Caki2 (cell line): ENCODE measurements around the gene FNBP1. TPM values are rescaled to one million over a fixed set of nuclear protein-coding genes. Genes with fewer than 3 reads are reported as not detected.

ENCODE experiments used
- total RNA-seq: library from RNA; depleted of rRNA; stranded (reverse); fragments of >200 nt; shearing (Covaris generic); gene quantifications from 2 replicates; pipeline ENCODE4 v1.2.3, GENCODE V29; 2014; ENCODE audit warnings: low replicate concordance; rRNA removed

The FNBP1 gene
- total RNA-seq, 1 experiment from 2014 or later = 103 TPM

Other genes starting within 250 kb of the FNBP1 start
- 19.3 and 63.0 TPM in 2 replicates for gene TOR1B, start 240.0 kb downstream of the FNBP1 start, total RNA-seq
- gene TOR1A, start 219.1 kb downstream of the FNBP1 start, total RNA-seq = 31.2 and 38.7 TPM in 2 replicates
- 34.7 and 37.9 TPM in 2 replicates for gene C9orf78, start 207.9 kb downstream of the FNBP1 start, total RNA-seq
- gene USP20, start 207.7 kb downstream of the FNBP1 start, total RNA-seq = 13.5 and 26.4 TPM in 2 replicates
- gene GPR107, start 10.7 kb upstream of the FNBP1 start, total RNA-seq = 11.4 and 20.0 TPM in 2 replicates
- 45.7 and 69.6 TPM in 2 replicates for gene NCS1, start 129.2 kb upstream of the FNBP1 start, total RNA-seq
- gene HMCN2, start 222.6 kb upstream of the FNBP1 start, total RNA-seq = not detected in 2 replicates